NCI-H2081 (cell line): Measurements from ENCODE around the gene PGAM2.
"Not testable (repeated sequence)": the region's sequence is repeated elsewhere in the genome, so short reads cannot be mapped to it uniquely, and the experiment has no call there.

Source experiments
- DNase-seq, 2 experiments: peaks; one replicate each; lab custom pipeline; 2025; lab: John Stamatoyannopoulos, UW

The PGAM2 gene

GRCh38 chr7:44031319-44031718 lies 34.0 kb downstream of the PGAM2 start:
- not testable (repeated sequence) for DNase-seq

GRCh38 chr7:44030029-44030428 lies 35.3 kb downstream of the PGAM2 start:
- DNase-seq = not testable (repeated sequence)

GRCh38 chr7:44029433-44029832 lies 35.9 kb downstream of the PGAM2 start:
- DNase-seq = not testable (repeated sequence)

GRCh38 chr7:44022796-44023467 lies 42.4 kb downstream of the PGAM2 start:
- not testable (repeated sequence) for DNase-seq

GRCh38 chr7:44022069-44022468 lies 43.3 kb downstream of the PGAM2 start:
- not testable (repeated sequence) for DNase-seq

- not testable (repeated sequence) for DNase-seq
These were observed 45.5 kb downstream of the PGAM2 start for GRCh38 chr7:44019825-44020224.

- DNase-seq = peak; percentile 98 to 99
These were observed 46.2 kb downstream of the PGAM2 start for GRCh38 chr7:44018857-44019807.

GRCh38 chr7:44015090-44015489 lies 50.3 kb downstream of the PGAM2 start:
- not testable (repeated sequence) for DNase-seq
